ENCODE results near the gene SMAD1.

DNA sequence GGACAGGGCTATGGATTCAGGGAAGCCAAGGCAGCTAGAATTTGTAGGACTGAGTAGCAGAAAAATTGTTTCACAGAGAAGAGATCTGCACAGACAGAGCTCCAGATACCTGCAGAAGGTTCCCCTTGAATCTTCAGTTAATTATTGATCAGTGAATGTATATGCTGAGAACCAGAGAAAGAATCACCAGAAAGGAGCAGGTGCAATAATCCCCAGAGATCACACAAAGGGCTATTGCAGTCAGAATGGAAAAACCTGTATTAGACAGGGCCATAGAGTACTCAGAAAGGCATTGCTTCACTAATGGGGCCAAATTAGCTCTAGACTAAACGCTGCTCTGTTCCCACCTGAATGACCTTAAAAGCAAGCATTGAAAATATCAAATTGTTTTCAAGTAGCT is 35.5 kb upstream of the SMAD1 start:
- TF ChIP-seq, protein P1, sequence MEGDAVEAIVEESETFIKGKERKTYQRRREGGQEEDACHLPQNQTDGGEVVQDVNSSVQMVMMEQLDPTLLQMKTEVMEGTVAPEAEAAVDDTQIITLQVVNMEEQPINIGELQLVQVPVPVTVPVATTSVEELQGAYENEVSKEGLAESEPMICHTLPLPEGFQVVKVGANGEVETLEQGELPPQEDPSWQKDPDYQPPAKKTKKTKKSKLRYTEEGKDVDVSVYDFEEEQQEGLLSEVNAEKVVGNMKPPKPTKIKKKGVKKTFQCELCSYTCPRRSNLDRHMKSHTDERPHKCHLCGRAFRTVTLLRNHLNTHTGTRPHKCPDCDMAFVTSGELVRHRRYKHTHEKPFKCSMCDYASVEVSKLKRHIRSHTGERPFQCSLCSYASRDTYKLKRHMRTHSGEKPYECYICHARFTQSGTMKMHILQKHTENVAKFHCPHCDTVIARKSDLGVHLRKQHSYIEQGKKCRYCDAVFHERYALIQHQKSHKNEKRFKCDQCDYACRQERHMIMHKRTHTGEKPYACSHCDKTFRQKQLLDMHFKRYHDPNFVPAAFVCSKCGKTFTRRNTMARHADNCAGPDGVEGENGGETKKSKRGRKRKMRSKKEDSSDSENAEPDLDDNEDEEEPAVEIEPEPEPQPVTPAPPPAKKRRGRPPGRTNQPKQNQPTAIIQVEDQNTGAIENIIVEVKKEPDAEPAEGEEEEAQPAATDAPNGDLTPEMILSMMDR (optimal IDR thresholded peaks at IDR 0.05 in 1 of 3, IDR thresholded peaks at IDR 0.05 in 1 of 3, conservative IDR thresholded peaks at IDR 0.05 in 1 of 3; ENCODE audit: extremely low read depth in 1 of 3, insufficient read depth in 2 of 3, low read length in 3 of 3): no peak
- no peak for TF ChIP-seq EZH2 (IDR thresholded peaks at IDR 0.05; ENCODE audit: low read length)

All from keratinocyte (primary cell).